Osteoblast (primary cell): ENCODE data around the gene OR2T4. TPM values are rescaled to one million over a fixed set of nuclear protein-coding genes. Genes with fewer than 3 reads are reported as not detected.

Experiments used
- DNase-seq: peaks from one replicate; pipeline ENCODE4 v3.0.0; 2011; ENCODE audit warnings: low spot score, mixed read lengths; ENCODE audit not compliant: insufficient read length; ENCODE audit errors: missing footprints
- H2AFZ ChIP-seq: 2 replicates; pipeline ENCODE4 v1.6.0; 2011; ENCODE audit warnings: mild to moderate bottlenecking, low read length
- H3K27ac ChIP-seq: 2 replicates; pipeline ENCODE4 v1.5.1; 2011; ENCODE audit warnings: mild to moderate bottlenecking, low read depth, low read length, moderate library complexity
- H3K27me3 ChIP-seq: 2 replicates; pipeline ENCODE4 v1.6.0; 2012; ENCODE audit warnings: mild to moderate bottlenecking, control low read depth, inconsistent platforms, low read length, moderate library complexity; ENCODE audit not compliant: insufficient read depth
- H3K36me3 ChIP-seq: 2 replicates; pipeline ENCODE4 v1.5.1; 2011; ENCODE audit warnings: mild to moderate bottlenecking, low read length, control low read depth, moderate library complexity; ENCODE audit not compliant: insufficient read depth
- H3K4me1 ChIP-seq: 2 replicates; pipeline ENCODE4 v1.5.1; 2011; ENCODE audit warnings: mild to moderate bottlenecking, low read length, control low read depth, moderate library complexity; ENCODE audit not compliant: insufficient read depth
- H3K4me2 ChIP-seq: 2 replicates; pipeline ENCODE4 v1.6.0; 2011; ENCODE audit warnings: mild to moderate bottlenecking, low read length; ENCODE audit not compliant: insufficient read depth
- H3K4me3 ChIP-seq: fragments of 200-600 bp; sonication (generic); 3 replicates; pipeline ENCODE4 v1.5.1; 2012; ENCODE audit warnings: mild to moderate bottlenecking, low read length, inconsistent platforms; ENCODE audit not compliant: insufficient read depth
- H3K79me2 ChIP-seq: 2 replicates; pipeline ENCODE4 v1.6.0; 2012; ENCODE audit warnings: mild to moderate bottlenecking, low read length, control low read depth, inconsistent platforms; ENCODE audit not compliant: insufficient read depth
- H3K9me3 ChIP-seq: 2 replicates; pipeline ENCODE4 v1.5.1; 2011; ENCODE audit warnings: low read depth, low read length, control low read depth
- H4K20me1 ChIP-seq: 2 replicates; pipeline ENCODE4 v1.6.0; 2012; ENCODE audit warnings: mild to moderate bottlenecking, low read length, control low read depth; ENCODE audit not compliant: insufficient read depth
- total RNA-seq: library from RNA; depleted of rRNA; stranded (reverse); fragments of >200 nt; gene quantifications from 2 replicates; pipeline ENCODE4 v1.2.3, GENCODE V29; 2012
- TF ChIP-seq, protein P1 (sequence below): IDR thresholded peaks from 2 replicates; pipeline ENCODE4 v1.5.1; 2011; ENCODE audit warnings: mild to moderate bottlenecking, low read depth, low read length, moderate library complexity; ENCODE audit errors: extremely low read depth

The OR2T4 gene
- total RNA-seq, 1 donor, result not detected

- DNase-seq, result no peak
- no peaks in the 10 kb centered on the region for H3K9me3 ChIP-seq
- H3K36me3 ChIP-seq, result no peaks in the 10 kb centered on the region
- no peak within 1 kb of the TSS for H3K27ac ChIP-seq
- H3K79me2 ChIP-seq, result no peaks in the 10 kb centered on the region
- H3K4me1 ChIP-seq, result no peaks in the 10 kb centered on the region
- no peaks in the 10 kb centered on the region for H3K27me3 ChIP-seq
- no peaks in the 10 kb centered on the region for H4K20me1 ChIP-seq
- TF ChIP-seq, protein P1, sequence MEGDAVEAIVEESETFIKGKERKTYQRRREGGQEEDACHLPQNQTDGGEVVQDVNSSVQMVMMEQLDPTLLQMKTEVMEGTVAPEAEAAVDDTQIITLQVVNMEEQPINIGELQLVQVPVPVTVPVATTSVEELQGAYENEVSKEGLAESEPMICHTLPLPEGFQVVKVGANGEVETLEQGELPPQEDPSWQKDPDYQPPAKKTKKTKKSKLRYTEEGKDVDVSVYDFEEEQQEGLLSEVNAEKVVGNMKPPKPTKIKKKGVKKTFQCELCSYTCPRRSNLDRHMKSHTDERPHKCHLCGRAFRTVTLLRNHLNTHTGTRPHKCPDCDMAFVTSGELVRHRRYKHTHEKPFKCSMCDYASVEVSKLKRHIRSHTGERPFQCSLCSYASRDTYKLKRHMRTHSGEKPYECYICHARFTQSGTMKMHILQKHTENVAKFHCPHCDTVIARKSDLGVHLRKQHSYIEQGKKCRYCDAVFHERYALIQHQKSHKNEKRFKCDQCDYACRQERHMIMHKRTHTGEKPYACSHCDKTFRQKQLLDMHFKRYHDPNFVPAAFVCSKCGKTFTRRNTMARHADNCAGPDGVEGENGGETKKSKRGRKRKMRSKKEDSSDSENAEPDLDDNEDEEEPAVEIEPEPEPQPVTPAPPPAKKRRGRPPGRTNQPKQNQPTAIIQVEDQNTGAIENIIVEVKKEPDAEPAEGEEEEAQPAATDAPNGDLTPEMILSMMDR, result no peak
- no peak within 1 kb of the TSS for H2AFZ ChIP-seq
- H3K4me2 ChIP-seq, result no peak within 1 kb of the TSS
- H3K4me3 ChIP-seq, result no peak within 1 kb of the TSS
These were observed 13.0 kb upstream of the OR2T4 start, which contains the start of gene OR14C36 for GRCh38 chr1:248348475-248348874. TSS of gene OR14C36 (plus strand) at chr1:248348775. CDS start at chr1:248348775, 0 bp downstream.

- H3K9me3 ChIP-seq, result peaks cover 2% of the 10 kb centered on the region
- H3K4me2 ChIP-seq, result no peak overlapping the region
- H3K27ac ChIP-seq, result no peak overlapping the region
- no peaks in the 10 kb centered on the region for H4K20me1 ChIP-seq
- H3K27me3 ChIP-seq, result no peaks in the 10 kb centered on the region
- no peak for DNase-seq
- no peaks in the 10 kb centered on the region for H3K79me2 ChIP-seq
- TF ChIP-seq, protein P1, result no peak
- H3K4me3 ChIP-seq, result no peak overlapping the region
- H3K36me3 ChIP-seq, result no peaks in the 10 kb centered on the region
- H2AFZ ChIP-seq, result no peak overlapping the region
- H3K4me1 ChIP-seq, result no peaks in the 10 kb centered on the region
These were observed 2.0 kb upstream of the OR2T4 start for GRCh38 chr1:248359415-248359814.

DNA sequence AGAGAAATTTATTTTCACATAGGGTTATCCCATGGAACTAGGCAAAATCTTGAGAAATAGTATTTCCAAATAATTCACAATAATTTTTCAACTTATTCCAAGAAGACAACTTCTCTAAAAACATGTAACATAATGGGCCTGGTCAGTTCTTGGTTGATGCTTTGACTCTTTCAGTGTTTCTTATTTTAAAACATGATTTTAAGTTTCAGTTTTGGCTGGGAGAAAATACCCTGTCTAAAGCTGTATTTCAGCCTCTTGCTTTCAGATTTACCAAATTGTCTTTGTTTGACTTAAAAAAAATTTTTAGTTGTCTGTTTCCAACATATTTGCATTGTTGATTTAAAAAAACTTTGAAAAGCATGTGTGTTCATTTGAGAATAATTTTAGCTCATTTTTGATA, 5.1 kb downstream of the OR2T4 start:
- no peak overlapping the region for H2AFZ ChIP-seq
- DNase-seq, result no peak
- TF ChIP-seq, protein P1, result no peak
- no peak overlapping the region for H3K4me2 ChIP-seq
- no peak overlapping the region for H3K4me3 ChIP-seq
- H3K27me3 ChIP-seq, result no peaks in the 10 kb centered on the region
- H3K79me2 ChIP-seq, result no peaks in the 10 kb centered on the region
- H3K36me3 ChIP-seq, result no peaks in the 10 kb centered on the region
- H3K9me3 ChIP-seq, result no peaks in the 10 kb centered on the region
- H3K27ac ChIP-seq, result no peak overlapping the region
- H3K4me1 ChIP-seq, result no peaks in the 10 kb centered on the region
- no peaks in the 10 kb centered on the region for H4K20me1 ChIP-seq

DNA sequence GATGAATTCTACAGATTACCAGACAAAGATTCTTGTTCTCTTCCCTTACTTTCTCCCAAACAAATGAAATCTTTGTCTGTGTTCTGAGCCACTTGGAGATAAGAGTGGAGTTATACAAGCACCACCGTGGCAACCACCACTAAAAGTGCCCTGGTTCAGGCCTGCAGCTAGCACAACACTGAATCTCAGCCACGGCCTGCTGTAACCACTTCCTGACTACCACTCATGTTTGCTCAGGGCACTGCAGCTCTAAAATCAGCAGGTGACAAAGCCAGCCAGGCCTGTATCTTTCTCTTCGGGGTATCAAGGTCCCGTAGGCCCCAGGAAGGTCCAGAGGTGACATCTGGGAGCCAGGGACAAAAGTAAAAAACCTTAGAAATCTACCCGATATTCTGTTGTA, 10.9 kb downstream of the OR2T4 start:
- Histone ChIP-seq H3K9me3 (no peaks in the 10 kb centered on the region), H3K36me3 (no peaks in the 10 kb centered on the region)

More for the DNA sequence above, 10.9 kb downstream of the OR2T4 start:
- Histone ChIP-seq H2AFZ (no peak overlapping the region), H3K27ac (no peak overlapping the region), H3K4me2 (no peak overlapping the region), H3K79me2 (no peaks in the 10 kb centered on the region), H3K4me3 (no peak overlapping the region), H3K27me3 (no peaks in the 10 kb centered on the region), H3K4me1 (no peaks in the 10 kb centered on the region), H4K20me1 (no peaks in the 10 kb centered on the region)
- TF ChIP-seq, protein P1, result no peak
- no peak for DNase-seq
